Lung microvascular endothelial cell (primary cell): ENCODE results near the gene OR14I1. TPM values are rescaled to one million over a fixed set of nuclear protein-coding genes. Genes with fewer than 3 reads are reported as not detected.
"Not testable (repeated sequence)": the region's sequence is repeated elsewhere in the genome, so short reads cannot be mapped to it uniquely, and the experiment has no call there.

Source experiments
- DNase-seq, 2 donors: peaks; one replicate each; pipeline versions ENCODE4 v3.0.0 to v3.0.0-alpha.2; 2010; ENCODE audit warnings: low read depth in 2 of 2
- total RNA-seq: library from RNA; depleted of rRNA; stranded (reverse); fragments of >200 nt; gene quantifications from 2 replicates; pipeline ENCODE4 v1.2.1, GENCODE V29; 2014

Gene OR14I1
- total RNA-seq, 1 donor from 2014 or later, result not detected

- no peak for DNase-seq
These were observed 13.9 kb downstream of the OR14I1 start for GRCh38 chr1:248688527-248689298.

- DNase-seq, result no peak
These were observed 15.8 kb downstream of the OR14I1 start for GRCh38 chr1:248686815-248687214.

GRCh38 chr1:248681651-248682050, 20.9 kb downstream of the OR14I1 start:
- DNase-seq, result no peak

- no peak for DNase-seq
These were observed 32.6 kb downstream of the OR14I1 start for GRCh38 chr1:248670003-248670402.

- DNase-seq, result not testable (repeated sequence)
These were observed 38.9 kb downstream of the OR14I1 start for GRCh38 chr1:248663453-248664328.

GRCh38 chr1:248656797-248657196, 45.8 kb downstream of the OR14I1 start:
- DNase-seq, result not testable (repeated sequence)

GRCh38 chr1:248655354-248655753, 47.2 kb downstream of the OR14I1 start, which contains the start of gene OR2T27:
Gene OR2T27 (minus strand): TSS chr1:248655528. CDS start chr1:248650884, 4,644 bp downstream.
- not testable (repeated sequence) for DNase-seq

Other genes starting within 250 kb of the OR14I1 start
- not detected in 2 replicates for gene OR2T3, start 229.4 kb downstream of the OR14I1 start, total RNA-seq
- not detected in 2 replicates for gene OR2T5, start 214.2 kb downstream of the OR14I1 start, total RNA-seq
- gene OR2G6, start 194.7 kb downstream of the OR14I1 start, total RNA-seq, result not detected in 2 replicates
- gene OR2T29, start 140.0 kb downstream of the OR14I1 start, total RNA-seq, result not detected in 2 replicates
- not detected in 2 replicates for gene OR2T34, start 128.0 kb downstream of the OR14I1 start, total RNA-seq
- gene OR2T10, start 105.1 kb downstream of the OR14I1 start, total RNA-seq, result not detected in 2 replicates
- not detected in 2 replicates for gene OR2T11, start 67.7 kb downstream of the OR14I1 start, total RNA-seq
- not detected in 2 replicates for gene OR2T35, start 57.5 kb downstream of the OR14I1 start, total RNA-seq
- not detected in 2 replicates for gene OR2T27, start 47.2 kb downstream of the OR14I1 start, total RNA-seq
- gene LYPD8, start 53.0 kb upstream of the OR14I1 start, total RNA-seq, result not detected in 2 replicates
- gene SH3BP5L, start 123.1 kb upstream of the OR14I1 start, total RNA-seq, result 13.9 and 20.0 TPM in 2 replicates
- 12.0 and 16.7 TPM in 2 replicates for gene ZNF672, start 135.5 kb upstream of the OR14I1 start, total RNA-seq
- gene ZNF692, start 156.3 kb upstream of the OR14I1 start, total RNA-seq, result 4.4 and 7.9 TPM in 2 replicates
- 4.8 and 10.9 TPM in 2 replicates for gene PGBD2, start 203.5 kb upstream of the OR14I1 start, total RNA-seq